ENCODE measurements around the gene SGIP1. TPM values are rescaled to one million over a fixed set of nuclear protein-coding genes. Genes with fewer than 3 reads are reported as not detected.

The SGIP1 gene
- polyA plus RNA-seq, 1 experiment: 110 TPM

DNA sequence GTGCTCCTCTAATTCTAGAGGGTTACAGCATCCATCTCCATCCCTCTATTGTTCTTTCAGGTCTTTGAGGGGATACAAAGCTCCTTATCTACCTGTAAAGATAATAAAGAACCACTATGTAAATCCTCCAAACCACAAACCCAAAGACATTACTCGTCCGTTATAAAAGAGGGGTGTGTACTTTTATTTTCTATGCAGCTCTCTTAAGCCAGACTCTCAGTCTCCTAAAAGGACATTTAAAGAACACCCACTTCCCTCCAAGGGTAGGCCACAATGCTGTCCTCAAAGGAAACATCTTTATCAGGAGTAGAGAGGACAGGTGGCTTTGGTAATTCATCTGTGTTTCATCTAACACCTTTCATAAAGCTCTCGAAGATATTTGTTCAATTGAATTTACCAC is 150.4 kb downstream of the SGIP1 start:
- no peaks in the 10 kb centered on the region for H3K27me3 ChIP-seq (ENCODE audit: control insufficient read depth, insufficient read depth, low read length)
- H3K9me3 ChIP-seq (ENCODE audit: control insufficient read depth, insufficient read depth, low read length): no peaks in the 10 kb centered on the region
- TF ChIP-seq, protein P1, sequence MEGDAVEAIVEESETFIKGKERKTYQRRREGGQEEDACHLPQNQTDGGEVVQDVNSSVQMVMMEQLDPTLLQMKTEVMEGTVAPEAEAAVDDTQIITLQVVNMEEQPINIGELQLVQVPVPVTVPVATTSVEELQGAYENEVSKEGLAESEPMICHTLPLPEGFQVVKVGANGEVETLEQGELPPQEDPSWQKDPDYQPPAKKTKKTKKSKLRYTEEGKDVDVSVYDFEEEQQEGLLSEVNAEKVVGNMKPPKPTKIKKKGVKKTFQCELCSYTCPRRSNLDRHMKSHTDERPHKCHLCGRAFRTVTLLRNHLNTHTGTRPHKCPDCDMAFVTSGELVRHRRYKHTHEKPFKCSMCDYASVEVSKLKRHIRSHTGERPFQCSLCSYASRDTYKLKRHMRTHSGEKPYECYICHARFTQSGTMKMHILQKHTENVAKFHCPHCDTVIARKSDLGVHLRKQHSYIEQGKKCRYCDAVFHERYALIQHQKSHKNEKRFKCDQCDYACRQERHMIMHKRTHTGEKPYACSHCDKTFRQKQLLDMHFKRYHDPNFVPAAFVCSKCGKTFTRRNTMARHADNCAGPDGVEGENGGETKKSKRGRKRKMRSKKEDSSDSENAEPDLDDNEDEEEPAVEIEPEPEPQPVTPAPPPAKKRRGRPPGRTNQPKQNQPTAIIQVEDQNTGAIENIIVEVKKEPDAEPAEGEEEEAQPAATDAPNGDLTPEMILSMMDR (IDR thresholded peaks at IDR 0.05; ENCODE audit: low read depth, low read length): no peak
- H3K27ac ChIP-seq (ENCODE audit: low read depth, low read length): no peak overlapping the region
- POLR2A ChIA-PET: no interaction called here
- no peak overlapping the region for H3K4me3 ChIP-seq (ENCODE audit: low read depth, low read length)
- no peak for DNase-seq (ENCODE audit: low read depth, low spot score)
- CTCF ChIA-PET: interaction anchor here (1.2 to 1.3 kb wide), 2 partner anchors 14 to 42 kb away, joined by 3 read pairs; no protein-coding TSS in a partner anchor

DNA sequence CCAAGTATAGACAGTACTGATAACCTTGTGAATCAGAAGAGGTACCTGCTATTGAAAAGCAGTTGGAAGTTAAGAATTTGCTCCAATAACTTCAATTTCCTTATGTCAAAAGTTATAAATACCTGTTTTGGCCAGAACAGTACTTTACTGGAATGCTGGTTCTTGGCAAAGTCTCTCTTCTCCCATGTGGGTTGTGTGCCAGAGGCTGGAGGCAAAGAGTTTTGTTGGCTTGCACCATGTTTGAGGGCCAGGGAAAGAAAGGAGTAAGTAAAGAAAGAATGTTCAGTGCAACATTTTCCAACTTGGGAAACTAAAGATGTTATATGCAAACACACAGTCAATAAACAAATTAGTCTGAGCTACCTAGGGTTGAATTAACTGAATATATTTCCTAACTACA is 151.3 kb downstream of the SGIP1 start:
- TF ChIP-seq, protein P1 (IDR thresholded peaks at IDR 0.05; ENCODE audit: low read depth, low read length): no peak
- H3K9me3 ChIP-seq (ENCODE audit: control insufficient read depth, insufficient read depth, low read length): no peaks in the 10 kb centered on the region
- no peak for DNase-seq (ENCODE audit: low read depth, low spot score)
- no peaks in the 10 kb centered on the region for H3K27me3 ChIP-seq (ENCODE audit: control insufficient read depth, insufficient read depth, low read length)
- ChIA-PET POLR2A (no interaction called here), CTCF (no interaction called here)
- no peak overlapping the region for H3K4me3 ChIP-seq (ENCODE audit: low read depth, low read length)
- no peak overlapping the region for H3K27ac ChIP-seq (ENCODE audit: low read depth, low read length)

DNA sequence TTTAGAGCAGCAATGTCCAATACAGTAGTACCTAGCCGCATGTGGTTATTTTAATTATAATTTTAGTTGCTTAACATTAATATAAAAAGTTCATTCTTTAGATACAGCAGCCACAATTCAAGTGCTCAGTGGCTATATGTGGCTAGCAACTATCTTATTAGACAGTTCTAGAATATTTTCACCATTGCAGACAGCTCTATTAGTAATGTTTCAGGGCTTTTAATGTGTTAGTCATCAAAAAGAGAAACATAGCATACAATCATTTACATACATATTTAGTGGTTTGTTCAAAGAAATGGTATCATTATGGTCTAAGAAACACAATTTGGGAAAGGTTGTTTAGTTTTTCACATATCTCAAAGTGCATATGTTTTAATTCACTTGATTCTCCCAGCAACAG is 151.7 kb downstream of the SGIP1 start:
- TF ChIP-seq, protein P1 (IDR thresholded peaks at IDR 0.05; ENCODE audit: low read depth, low read length): no peak
- no peak for DNase-seq (ENCODE audit: low read depth, low spot score)
- H3K27ac ChIP-seq (ENCODE audit: low read depth, low read length): no peak overlapping the region
- no peaks in the 10 kb centered on the region for H3K9me3 ChIP-seq (ENCODE audit: control insufficient read depth, insufficient read depth, low read length)
- ChIA-PET POLR2A (no interaction called here), CTCF (no interaction called here)
- H3K4me3 ChIP-seq (ENCODE audit: low read depth, low read length): no peak overlapping the region
- H3K27me3 ChIP-seq (ENCODE audit: control insufficient read depth, insufficient read depth, low read length): no peaks in the 10 kb centered on the region

DNA sequence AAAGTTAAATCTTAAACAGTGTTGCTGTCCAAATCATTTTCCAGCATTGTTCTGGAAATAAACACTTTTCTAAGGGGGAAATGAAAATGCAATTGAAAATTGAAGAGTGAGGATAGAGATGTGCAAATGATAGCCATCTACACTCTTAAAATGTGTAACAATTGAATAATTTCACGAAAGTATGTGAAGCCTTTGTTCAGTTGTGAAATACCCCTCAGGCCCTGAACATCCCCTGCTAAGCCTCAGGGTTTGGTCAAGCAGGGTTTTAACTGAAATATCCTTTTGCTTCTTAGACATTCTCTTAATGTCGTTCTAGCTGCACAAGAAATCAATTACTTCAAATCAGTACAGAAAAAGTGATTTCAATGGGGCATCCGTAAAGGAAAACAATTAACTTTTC is 152.5 kb downstream of the SGIP1 start:
- DNase-seq (ENCODE audit: low read depth, low spot score): no peak
- ChIA-PET CTCF (no interaction called here), POLR2A (no interaction called here)
- Histone ChIP-seq H3K27me3 (ENCODE audit: control insufficient read depth, insufficient read depth, low read length) (no peaks in the 10 kb centered on the region), H3K27ac (ENCODE audit: low read depth, low read length) (no peak overlapping the region), H3K9me3 (ENCODE audit: control insufficient read depth, insufficient read depth, low read length) (no peaks in the 10 kb centered on the region), H3K4me3 (ENCODE audit: low read depth, low read length) (no peak overlapping the region)
- TF ChIP-seq, protein P1 (IDR thresholded peaks at IDR 0.05; ENCODE audit: low read depth, low read length): no peak

DNA sequence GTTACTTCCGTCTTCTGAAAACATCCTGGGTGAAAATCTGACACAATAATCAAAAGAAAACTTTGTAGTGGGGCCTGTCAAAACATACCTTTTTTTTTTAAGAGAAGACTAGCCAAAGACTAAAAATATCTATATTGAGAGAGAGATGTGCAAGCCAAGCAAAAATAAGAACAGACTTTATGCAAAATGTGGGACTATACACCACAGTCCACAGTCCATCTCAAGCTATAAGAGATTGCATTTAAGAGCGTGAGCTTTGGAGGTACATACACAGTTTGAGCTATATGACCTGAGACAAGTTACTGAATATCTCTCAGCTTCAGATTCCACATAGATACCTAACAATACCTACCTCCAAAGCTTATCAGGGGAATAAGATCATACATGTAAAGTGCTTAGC is 153.4 kb downstream of the SGIP1 start:
- Histone ChIP-seq H3K4me3 (ENCODE audit: low read depth, low read length) (no peak overlapping the region), H3K9me3 (ENCODE audit: control insufficient read depth, insufficient read depth, low read length) (no peaks in the 10 kb centered on the region), H3K27ac (ENCODE audit: low read depth, low read length) (no peak overlapping the region), H3K27me3 (ENCODE audit: control insufficient read depth, insufficient read depth, low read length) (no peaks in the 10 kb centered on the region)
- POLR2A ChIA-PET: no interaction called here
- TF ChIP-seq, protein P1 (IDR thresholded peaks at IDR 0.05; ENCODE audit: low read depth, low read length): no peak
- CTCF ChIA-PET: interaction anchor here (1.2 kb wide), 1 partner anchor 39 kb away, joined by 3 read pairs; no protein-coding TSS in a partner anchor
- no peak for DNase-seq (ENCODE audit: low read depth, low spot score)

Measured in AG04450 (cell line).